HCEC 1CT (cell line): ENCODE data around the gene CACHD1.
A peak's percentile ranks its signal among the peaks of the same experiment; 100 is the strongest.

Experiments used
- DNase-seq: peaks from one replicate; pipeline ENCODE4 v3.0.0-alpha.2; 2017

The CACHD1 gene

DNA sequence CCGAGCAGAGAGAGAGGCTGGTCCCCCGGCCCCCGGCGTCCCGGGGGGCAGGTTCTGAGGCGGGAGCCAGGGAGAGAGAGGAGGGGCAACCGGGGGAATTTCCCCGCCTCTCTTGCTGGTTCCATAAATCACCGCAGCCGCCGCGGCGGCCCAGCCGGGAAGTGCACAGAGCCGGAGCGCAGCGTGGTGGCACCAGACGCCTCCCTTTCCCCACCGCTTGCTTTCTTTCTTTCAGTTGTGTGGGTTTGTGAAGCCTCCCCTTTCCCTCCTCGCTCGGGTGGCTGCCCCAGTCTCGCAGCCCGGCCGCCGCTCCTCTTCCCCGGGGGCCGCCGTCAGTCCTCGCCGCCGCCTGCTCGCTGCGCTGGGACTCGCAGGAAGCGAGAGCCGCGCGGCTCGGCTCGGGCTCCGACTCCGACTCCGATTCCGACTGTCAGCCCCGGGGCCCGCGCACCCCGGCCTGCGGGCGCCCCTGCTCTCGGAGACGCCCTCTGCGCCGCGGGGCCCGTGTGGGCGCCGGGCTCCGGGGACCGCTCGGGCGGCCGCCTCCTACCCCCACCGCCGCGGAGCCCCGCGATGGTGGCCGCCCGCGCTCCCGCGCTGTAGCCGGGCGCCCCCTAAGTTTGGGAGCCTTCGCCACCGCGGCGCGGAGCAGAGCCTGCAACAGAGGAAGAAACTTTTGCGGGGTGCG, at the start of gene CACHD1:
TSS of gene CACHD1 (plus strand) at position 153 of the 688 bp plus-strand sequence. CDS start 616 bp downstream, outside the sequence.
- peak; percentile 85 for DNase-seq

DNA sequence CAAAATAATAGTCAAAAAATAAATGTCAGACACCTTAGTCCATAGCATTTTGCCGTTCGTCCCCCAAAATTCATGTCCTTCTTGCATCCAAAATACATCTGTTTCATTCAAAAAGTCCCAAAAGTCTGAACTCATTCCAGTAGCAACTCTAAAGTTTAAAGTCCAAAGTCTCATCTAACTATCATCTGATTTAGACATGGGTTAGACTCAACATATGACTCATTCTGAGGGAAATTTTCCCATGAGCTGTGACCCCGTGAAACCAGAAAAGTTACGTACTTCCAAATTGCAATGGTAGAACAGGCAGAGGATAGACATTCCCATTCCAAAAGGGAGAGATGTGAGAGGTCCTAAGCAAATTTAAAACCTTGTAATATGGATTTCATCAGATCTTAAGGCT, 48.6 kb upstream of the CACHD1 start:
- DNase-seq = peak; percentile 37

GRCh38 chr1:64423526-64423925, 46.4 kb upstream of the CACHD1 start:
- no peak for DNase-seq

GRCh38 chr1:64424412-64424811, 45.5 kb upstream of the CACHD1 start:
- DNase-seq = no peak

DNA sequence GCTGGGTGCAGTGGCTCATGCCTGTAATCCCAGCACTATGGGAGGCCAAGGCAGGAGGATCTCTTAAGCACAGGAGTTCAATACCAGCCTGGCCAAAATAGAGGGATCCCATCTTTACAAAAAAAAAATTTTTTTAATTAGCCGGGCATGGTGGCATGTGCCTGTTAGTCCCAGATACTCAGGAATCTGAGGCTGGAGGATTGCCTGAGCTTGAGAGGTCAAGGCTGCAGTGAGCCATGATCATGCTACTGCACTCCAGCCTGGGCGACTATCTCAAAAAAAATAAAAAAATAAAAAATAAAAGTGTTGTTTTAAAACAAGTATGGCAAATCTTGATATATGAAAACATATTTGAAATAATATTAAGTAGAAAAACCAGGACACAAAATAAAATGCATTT, 44.4 kb upstream of the CACHD1 start:
- DNase-seq = no peak

GRCh38 chr1:64426681-64427080, 43.2 kb upstream of the CACHD1 start:
- DNase-seq = no peak

GRCh38 chr1:64427879-64428278, 42.0 kb upstream of the CACHD1 start:
- DNase-seq = no peak

GRCh38 chr1:64433308-64433707, 36.6 kb upstream of the CACHD1 start:
- DNase-seq = no peak

GRCh38 chr1:64433747-64434146, 36.2 kb upstream of the CACHD1 start:
- DNase-seq = no peak

GRCh38 chr1:64435000-64435399, 34.9 kb upstream of the CACHD1 start:
- DNase-seq = no peak

DNA sequence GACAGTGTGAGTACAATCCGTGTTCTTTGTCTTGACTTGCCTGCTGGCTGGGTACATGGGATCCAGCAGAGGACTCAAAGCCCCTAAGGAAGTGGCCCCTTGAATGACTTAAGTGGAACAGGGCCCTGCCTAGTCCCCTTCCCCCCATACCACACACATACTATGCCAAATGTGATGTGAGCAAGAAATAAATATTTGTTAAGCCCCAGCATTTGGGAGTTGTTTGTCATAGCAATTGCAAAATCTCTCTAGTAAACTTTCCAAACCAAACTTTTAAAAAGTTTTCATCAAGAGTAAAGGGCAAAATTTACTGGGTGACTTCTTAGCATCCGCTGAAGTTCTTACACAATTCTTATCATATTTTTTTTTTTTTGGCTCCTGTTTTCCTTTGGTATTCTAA, 32.5 kb upstream of the CACHD1 start:
- no peak for DNase-seq

DNA sequence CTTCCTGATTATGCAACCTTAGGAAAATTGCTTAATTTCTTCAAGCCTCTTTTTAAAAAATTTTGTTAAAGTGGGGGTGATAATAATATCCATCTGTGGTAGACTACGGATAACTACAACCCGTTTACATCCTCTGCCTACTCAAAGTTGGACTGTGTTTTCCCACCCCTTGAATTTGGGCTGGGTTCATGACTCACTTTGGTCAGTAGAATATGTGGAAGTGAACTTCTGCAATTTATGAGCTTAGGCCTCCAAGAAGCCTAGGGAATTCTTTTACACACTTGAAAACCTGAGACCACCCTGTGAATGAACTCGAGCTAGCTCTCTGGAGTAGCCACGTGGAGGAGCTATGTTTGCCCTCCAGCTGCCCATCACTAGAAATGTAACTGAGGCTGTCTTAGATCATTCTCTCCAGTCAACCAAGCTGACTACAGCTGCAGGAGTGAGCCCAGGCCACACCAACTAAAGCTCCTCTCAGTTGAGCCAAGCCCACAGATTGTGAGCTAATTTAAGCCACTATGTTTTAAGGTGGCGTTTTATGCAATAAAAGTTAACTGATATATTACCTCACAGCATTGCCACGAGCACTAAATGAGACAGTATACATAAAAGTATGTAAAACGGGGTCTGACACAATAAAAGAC, 29.6 kb upstream of the CACHD1 start:
- DNase-seq = no peak

DNA sequence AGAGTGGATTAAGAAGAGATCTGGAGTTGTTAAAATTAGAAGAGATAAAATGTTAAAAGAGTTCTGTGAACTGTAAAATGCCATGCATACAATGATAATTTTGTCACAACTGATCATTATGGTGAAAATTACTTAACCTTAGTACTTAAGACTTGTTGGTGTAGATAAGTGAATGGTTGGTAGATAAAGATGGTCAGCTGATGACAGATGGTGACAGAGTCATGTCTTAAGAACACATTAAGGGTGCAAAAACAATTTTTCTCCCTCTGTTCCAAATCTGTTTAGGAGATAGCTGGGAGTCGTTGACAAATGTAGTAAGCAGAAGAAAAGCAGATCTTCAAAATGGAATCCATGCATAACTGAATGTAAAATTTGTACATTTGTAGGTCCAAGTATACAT, 18.5 kb upstream of the CACHD1 start:
- DNase-seq = no peak

DNA sequence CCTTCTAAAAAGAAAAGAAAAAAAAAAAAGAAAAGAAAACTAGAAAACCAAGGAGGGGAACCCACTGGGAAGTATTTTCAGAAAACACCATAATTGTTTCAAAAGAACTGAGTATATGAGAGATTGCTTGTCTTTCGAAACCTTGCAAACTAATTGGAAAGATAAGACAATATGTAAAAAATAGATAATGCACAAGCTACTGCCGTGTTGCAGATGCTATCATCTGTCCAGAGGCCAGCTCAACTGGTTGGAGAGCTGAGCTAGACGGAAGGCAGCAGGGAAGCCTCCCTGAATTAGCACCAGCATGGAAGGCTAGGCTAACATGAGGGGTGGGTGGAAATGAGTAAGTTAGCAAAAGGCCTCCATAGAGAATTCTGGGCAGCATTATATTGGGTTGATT, 16.2 kb upstream of the CACHD1 start:
- DNase-seq = no peak

- no peak for DNase-seq
Measured at GRCh38 chr1:64458915-64459314, 11.0 kb upstream of the CACHD1 start.

GRCh38 chr1:64459743-64460142, 10.2 kb upstream of the CACHD1 start:
- no peak for DNase-seq

DNA sequence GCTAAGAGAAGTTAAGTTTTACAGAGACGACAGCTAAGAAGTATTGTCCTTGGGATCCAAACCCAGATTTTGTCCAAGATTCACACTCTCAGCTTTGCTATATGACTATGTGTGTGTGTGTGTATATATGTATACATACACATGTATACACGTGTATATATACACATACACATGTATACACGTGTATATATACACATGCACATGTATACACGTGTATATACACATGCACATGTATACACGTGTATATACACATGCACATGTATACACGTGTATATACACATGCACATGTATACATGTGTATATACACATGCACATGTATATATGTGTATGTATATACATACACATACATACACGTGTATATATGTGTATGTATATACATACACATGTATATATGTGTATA, 3.9 kb upstream of the CACHD1 start:
- no peak for DNase-seq

- no peak for DNase-seq
Measured at GRCh38 chr1:64469116-64469976, 583 bp upstream of the CACHD1 start.

DNA sequence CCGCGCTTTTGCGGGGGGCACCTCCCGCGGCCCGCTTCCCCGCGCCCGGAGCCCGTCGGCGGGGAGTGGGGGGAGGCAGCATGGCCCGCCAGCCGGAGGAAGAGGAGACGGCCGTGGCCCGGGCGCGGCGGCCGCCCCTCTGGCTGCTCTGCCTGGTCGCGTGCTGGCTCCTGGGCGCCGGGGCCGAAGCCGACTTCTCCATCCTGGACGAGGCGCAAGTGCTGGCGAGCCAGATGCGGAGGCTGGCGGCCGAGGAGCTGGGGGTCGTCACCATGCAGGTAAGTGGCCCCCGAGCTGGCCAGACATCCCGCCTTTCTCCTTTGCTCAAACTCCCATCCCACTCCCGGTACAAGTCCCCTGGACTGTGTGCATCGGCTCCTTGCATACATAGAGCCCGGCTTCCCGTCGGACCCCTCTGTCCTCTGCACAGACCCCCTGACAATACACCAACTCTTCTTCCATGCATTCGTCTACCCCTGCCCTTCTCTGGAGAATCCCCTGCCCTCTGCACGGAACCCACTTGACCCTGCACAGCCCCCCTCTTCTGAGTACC, 812 bp downstream of the CACHD1 start:
- peak; percentile 30 for DNase-seq

DNA sequence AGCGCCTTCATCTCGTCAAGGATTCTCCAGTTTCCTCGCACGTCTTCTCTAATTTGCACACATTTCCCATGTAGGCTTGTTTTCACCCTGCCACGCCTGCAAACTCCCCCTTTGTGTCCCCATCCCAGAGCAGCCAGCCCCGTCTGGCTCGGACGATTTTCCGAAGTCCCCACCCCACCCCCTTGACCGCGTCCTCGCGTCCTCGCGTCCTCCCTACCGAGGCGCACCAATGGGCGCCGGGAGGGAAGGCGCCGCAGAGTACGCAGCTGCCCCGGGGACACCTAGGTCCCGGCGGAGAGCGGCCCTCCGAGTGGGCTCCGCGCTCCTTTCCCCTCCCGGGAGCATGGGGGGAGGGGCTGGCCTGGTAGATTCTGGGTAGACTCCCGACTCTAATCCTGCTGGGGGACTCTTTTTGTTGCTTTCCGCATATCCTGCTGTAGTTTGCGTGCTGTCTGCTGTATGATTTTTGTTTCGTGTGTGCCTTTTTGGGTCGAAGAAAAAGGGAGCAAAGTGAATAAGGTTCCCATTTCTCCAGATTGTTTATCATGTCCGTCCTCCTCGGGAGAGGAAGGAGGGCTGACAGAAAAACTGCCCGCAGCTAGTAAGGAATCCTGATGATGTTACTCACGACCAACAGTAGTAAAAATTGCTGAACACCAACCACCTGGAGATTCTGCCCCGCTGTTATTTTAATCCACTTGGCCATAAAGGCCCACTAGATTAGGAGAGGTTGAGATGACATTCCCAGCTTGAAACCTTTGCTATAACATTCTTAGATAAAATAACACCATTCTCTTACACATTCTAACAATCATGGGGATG, 1.5 kb downstream of the CACHD1 start:
- DNase-seq = peak; percentile 65

GRCh38 chr1:64472040-64472376, 2.1 kb downstream of the CACHD1 start:
- DNase-seq = no peak

GRCh38 chr1:64472805-64473204, 2.9 kb downstream of the CACHD1 start:
- no peak for DNase-seq

GRCh38 chr1:64473367-64473766, 3.4 kb downstream of the CACHD1 start:
- DNase-seq = no peak
